CD8-positive, alpha-beta memory T cell (primary cell): Measurements from ENCODE around the gene EXOC4. TPM values are rescaled to one million over a fixed set of nuclear protein-coding genes. Genes with fewer than 3 reads are reported as not detected.

Experiments used
- CTCF ChIA-PET: fragments of 350-600 bp; sonication (Branson Sonifier 250); formaldehyde crosslinking; loops from one replicate; lab custom pipeline; 2021; ENCODE audit warnings: antibody characterized with exemption; lab: Charles Lee
- POLR2A ChIA-PET: fragments of 350-600 bp; sonication (Branson Sonifier 250); formaldehyde crosslinking; loops from one replicate; lab custom pipeline; 2021; ENCODE audit warnings: antibody characterized with exemption; lab: Charles Lee
- DNase-seq, 5 donors: peaks; one replicate each; pipeline versions ENCODE4 v3.0.0 to v3.0.0-alpha.2; 2020 to 2022; ENCODE audit warnings: mixed read lengths in 1 of 5
- H3K27ac ChIP-seq: one replicate; pipeline ENCODE4 v1.7.0; 2013; ENCODE audit warnings: low read depth, mild to moderate bottlenecking, low read length, moderate library complexity
- H3K27me3 ChIP-seq: 2 replicates; pipeline ENCODE4 v1.7.0; 2013; ENCODE audit warnings: low read length, mild to moderate bottlenecking; ENCODE audit not compliant: insufficient read depth, poor library complexity, severe bottlenecking
- H3K36me3 ChIP-seq: 2 replicates; pipeline ENCODE4 v1.7.0; 2013; ENCODE audit warnings: mild to moderate bottlenecking, low read length, moderate library complexity; ENCODE audit not compliant: insufficient read depth
- H3K4me1 ChIP-seq: 2 replicates; pipeline ENCODE4 v1.7.0; 2013; ENCODE audit warnings: mild to moderate bottlenecking, low read length, moderate library complexity; ENCODE audit not compliant: insufficient read depth
- H3K4me3 ChIP-seq: 2 replicates; pipeline ENCODE4 v1.7.0; 2013; ENCODE audit warnings: mild to moderate bottlenecking, low read length
- H3K9me3 ChIP-seq: 2 replicates; pipeline ENCODE4 v1.7.0; 2013; ENCODE audit warnings: mild to moderate bottlenecking, low read length
- H3K27ac Mint-ChIP-seq, 8 donors: one replicate each; pipeline ENCODE4 v1.8.0; 2020 to 2021; ENCODE audit warnings: mixed read lengths in 8 of 8, mild to moderate bottlenecking in 6 of 8, inconsistent platforms in 3 of 8, moderate library complexity in 3 of 8
- H3K27me3 Mint-ChIP-seq, 2 donors: one replicate each; pipeline ENCODE4 v1.8.0; 2020 to 2021; ENCODE audit warnings: mixed read lengths in 2 of 2, mild to moderate bottlenecking in 1 of 2, moderate library complexity in 1 of 2
- H3K36me3 Mint-ChIP-seq, 3 donors: one replicate each; pipeline ENCODE4 v1.8.0; 2020 to 2021; ENCODE audit warnings: mixed read lengths in 3 of 3, inconsistent platforms in 1 of 3, mild to moderate bottlenecking in 1 of 3
- H3K4me1 Mint-ChIP-seq, 3 donors: one replicate each; pipeline ENCODE4 v1.8.0; 2020 to 2021; ENCODE audit warnings: mixed read lengths in 3 of 3, inconsistent platforms in 1 of 3, mild to moderate bottlenecking in 1 of 3
- H3K4me3 Mint-ChIP-seq, 7 donors: one replicate each; pipeline ENCODE4 v1.8.0; 2020 to 2021; ENCODE audit warnings: mixed read lengths in 7 of 7, mild to moderate bottlenecking in 6 of 7, moderate library complexity in 4 of 7, inconsistent platforms in 2 of 7
- H3K9me3 Mint-ChIP-seq, 5 donors: one replicate each; pipeline ENCODE4 v1.8.0; 2020 to 2022; ENCODE audit warnings: mixed read lengths in 5 of 5, mild to moderate bottlenecking in 3 of 5, moderate library complexity in 2 of 5, inconsistent platforms in 1 of 5
- polyA plus RNA-seq: library from polyadenylated mRNA; unstranded; fragments of 300-500 nt; fragmentation: Illumina TruSeq; gene quantifications from one replicate; pipeline ENCODE4 v1.2.3, GENCODE V29; 2021
- total RNA-seq, 2 experiments: library from RNA; stranded (reverse); gene quantifications; one replicate each; pipeline ENCODE4 v1.2.3, GENCODE V29; 2021

The EXOC4 gene
- total and polyA plus RNA-seq, 3 experiments from 2014 or later = 34.5 to 53.2 (median 50.3) TPM

- H3K27me3 ChIP-seq = no peaks in the 10 kb centered on the region
- H3K27me3 Mint-ChIP-seq = no peaks in the 10 kb centered on the region
- H3K27ac Mint-ChIP-seq = no peak overlapping the region
- no peak overlapping the region for H3K4me3 ChIP-seq
- no peak overlapping the region for H3K27ac ChIP-seq
- peaks cover 4 to 12% (median 10%) of the 10 kb centered on the region in 3 donors for H3K36me3 Mint-ChIP-seq
- peaks cover 21 to 25% (median 23%) of the 10 kb centered on the region in 3 donors for H3K4me1 Mint-ChIP-seq
- no peaks in the 10 kb centered on the region for H3K4me1 ChIP-seq
- ChIA-PET POLR2A (no interaction called here), CTCF (no interaction called here)
- H3K9me3 Mint-ChIP-seq = no peaks in the 10 kb centered on the region
- no peak overlapping the region for H3K4me3 Mint-ChIP-seq
- H3K9me3 ChIP-seq = no peaks in the 10 kb centered on the region
- DNase-seq = no peak
- no peaks in the 10 kb centered on the region for H3K36me3 ChIP-seq
Observed at GRCh38 chr7:134028853-134029252, 776.0 kb downstream of the EXOC4 start.

- H3K9me3 ChIP-seq = no peaks in the 10 kb centered on the region
- CTCF ChIA-PET = no interaction called here
- H3K27ac Mint-ChIP-seq = peak overlapping the region in 1 of 8 donors; percentile 27
- H3K4me3 Mint-ChIP-seq = no peak overlapping the region
- H3K4me1 Mint-ChIP-seq = peaks cover 21 to 25% (median 23%) of the 10 kb centered on the region in 3 donors
- H3K9me3 Mint-ChIP-seq = no peaks in the 10 kb centered on the region
- no peak overlapping the region for H3K4me3 ChIP-seq
- H3K27me3 Mint-ChIP-seq = no peaks in the 10 kb centered on the region
- H3K27me3 ChIP-seq = no peaks in the 10 kb centered on the region
- POLR2A ChIA-PET = no interaction called here
- no peaks in the 10 kb centered on the region for H3K36me3 ChIP-seq
- peaks cover 4 to 14% (median 11%) of the 10 kb centered on the region in 3 donors for H3K36me3 Mint-ChIP-seq
- no peak overlapping the region for H3K27ac ChIP-seq
- no peak for DNase-seq
- H3K4me1 ChIP-seq = no peaks in the 10 kb centered on the region
Observed at GRCh38 chr7:134029743-134030142, 776.9 kb downstream of the EXOC4 start.

GRCh38 chr7:134030460-134030865, 777.6 kb downstream of the EXOC4 start:
- H3K27me3 Mint-ChIP-seq = no peaks in the 10 kb centered on the region
- peak overlapping the region in 1 of 7 donors; percentile 20 for H3K4me3 Mint-ChIP-seq
- Histone ChIP-seq H3K27me3 (no peaks in the 10 kb centered on the region), H3K27ac (no peak overlapping the region), H3K36me3 (no peaks in the 10 kb centered on the region), H3K9me3 (no peaks in the 10 kb centered on the region), H3K4me1 (no peaks in the 10 kb centered on the region), H3K4me3 (no peak overlapping the region)
- POLR2A ChIA-PET = no interaction called here
- peaks cover 21 to 25% (median 23%) of the 10 kb centered on the region in 3 donors for H3K4me1 Mint-ChIP-seq
- no peak overlapping the region for H3K27ac Mint-ChIP-seq
- CTCF ChIA-PET = no interaction called here
- no peaks in the 10 kb centered on the region for H3K9me3 Mint-ChIP-seq
- H3K36me3 Mint-ChIP-seq = peaks cover 5 to 14% (median 11%) of the 10 kb centered on the region in 3 donors
- DNase-seq = no peak

GRCh38 chr7:134031835-134032617, 779.1 kb downstream of the EXOC4 start:
- peak in 3 of 5 donors; percentile 1 to 62 (median 57) for DNase-seq

GRCh38 chr7:134034652-134035051, 781.8 kb downstream of the EXOC4 start:
- DNase-seq = no peak
- Mint-ChIP-seq H3K4me1 (peaks cover 21 to 25% (median 23%) of the 10 kb centered on the region in 3 donors), H3K27me3 (no peaks in the 10 kb centered on the region), H3K36me3 (peaks cover 6 to 9% (median 7%) of the 10 kb centered on the region in 3 donors), H3K27ac (no peak overlapping the region), H3K4me3 (no peak overlapping the region), H3K9me3 (no peaks in the 10 kb centered on the region)
- H3K36me3 ChIP-seq = no peaks in the 10 kb centered on the region
- H3K4me3 ChIP-seq = no peak overlapping the region
- H3K27me3 ChIP-seq = no peaks in the 10 kb centered on the region
- no peaks in the 10 kb centered on the region for H3K9me3 ChIP-seq
- no peaks in the 10 kb centered on the region for H3K4me1 ChIP-seq
- no peak overlapping the region for H3K27ac ChIP-seq
- POLR2A ChIA-PET = no interaction called here
- CTCF ChIA-PET = no interaction called here

More at GRCh38 chr7:134031835-134032617, 779.1 kb downstream of the EXOC4 start:
- H3K27ac Mint-ChIP-seq = peak overlapping the region in 5 of 8 donors; percentile 20 to 76 (median 69)
- peaks cover 5 to 12% (median 10%) of the 10 kb centered on the region in 3 donors for H3K36me3 Mint-ChIP-seq
- Histone ChIP-seq H3K4me1 (no peaks in the 10 kb centered on the region), H3K36me3 (no peaks in the 10 kb centered on the region), H3K27ac (no peak overlapping the region), H3K4me3 (no peak overlapping the region), H3K9me3 (no peaks in the 10 kb centered on the region), H3K27me3 (no peaks in the 10 kb centered on the region)
- H3K9me3 Mint-ChIP-seq = no peaks in the 10 kb centered on the region
- H3K27me3 Mint-ChIP-seq = no peaks in the 10 kb centered on the region
- peaks cover 21 to 25% (median 23%) of the 10 kb centered on the region in 3 donors for H3K4me1 Mint-ChIP-seq
- ChIA-PET CTCF (interaction anchor here (0.9 kb wide), 1 partner anchor 26 kb away, joined by 3 read pairs; no protein-coding TSS in a partner anchor), POLR2A (no interaction called here)
- peak overlapping the region in 2 of 7 donors; percentile 29 to 42 for H3K4me3 Mint-ChIP-seq

- Mint-ChIP-seq H3K4me1 (no peaks in the 10 kb centered on the region), H3K36me3 (peaks cover 6 to 10% (median 7%) of the 10 kb centered on the region in 3 donors), H3K27me3 (no peaks in the 10 kb centered on the region), H3K9me3 (no peaks in the 10 kb centered on the region), H3K27ac (no peak overlapping the region), H3K4me3 (no peak overlapping the region)
- H3K4me1 ChIP-seq = no peaks in the 10 kb centered on the region
- ChIA-PET POLR2A (no interaction called here), CTCF (no interaction called here)
- H3K27ac ChIP-seq = no peak overlapping the region
- no peaks in the 10 kb centered on the region for H3K27me3 ChIP-seq
- no peaks in the 10 kb centered on the region for H3K36me3 ChIP-seq
- H3K9me3 ChIP-seq = no peaks in the 10 kb centered on the region
- no peak overlapping the region for H3K4me3 ChIP-seq
- DNase-seq = no peak
Observed at GRCh38 chr7:134037991-134038390, 785.1 kb downstream of the EXOC4 start.

- Mint-ChIP-seq H3K27ac (peak overlapping the region in 1 of 8 donors; percentile 20), H3K36me3 (peaks cover 12 to 32% (median 12%) of the 10 kb centered on the region in 3 donors), H3K4me1 (no peaks in the 10 kb centered on the region), H3K4me3 (no peak overlapping the region), H3K9me3 (no peaks in the 10 kb centered on the region), H3K27me3 (no peaks in the 10 kb centered on the region)
- ChIA-PET POLR2A (no interaction called here), CTCF (no interaction called here)
- Histone ChIP-seq H3K36me3 (no peaks in the 10 kb centered on the region), H3K9me3 (no peaks in the 10 kb centered on the region), H3K4me1 (no peaks in the 10 kb centered on the region), H3K27me3 (no peaks in the 10 kb centered on the region), H3K27ac (no peak overlapping the region), H3K4me3 (no peak overlapping the region)
- no peak for DNase-seq
Observed at GRCh38 chr7:134040988-134041387, 788.1 kb downstream of the EXOC4 start.

- Mint-ChIP-seq H3K36me3 (peaks cover 12 to 32% (median 12%) of the 10 kb centered on the region in 3 donors), H3K27ac (no peak overlapping the region), H3K9me3 (no peaks in the 10 kb centered on the region), H3K4me1 (no peaks in the 10 kb centered on the region), H3K4me3 (no peak overlapping the region), H3K27me3 (no peaks in the 10 kb centered on the region)
- Histone ChIP-seq H3K27me3 (no peaks in the 10 kb centered on the region), H3K4me3 (no peak overlapping the region), H3K27ac (no peak overlapping the region), H3K9me3 (no peaks in the 10 kb centered on the region), H3K36me3 (no peaks in the 10 kb centered on the region), H3K4me1 (no peaks in the 10 kb centered on the region)
- no peak for DNase-seq
- POLR2A ChIA-PET = no interaction called here
- CTCF ChIA-PET = no interaction called here
Observed at GRCh38 chr7:134041477-134041876, 788.6 kb downstream of the EXOC4 start.
